ENCODE measurements around the gene BAD. TPM values are rescaled to one million over a fixed set of nuclear protein-coding genes. Genes with fewer than 3 reads are reported as not detected.

The BAD gene
- total RNA-seq, 1 experiment from 2014 or later: 23.3 TPM

DNA sequence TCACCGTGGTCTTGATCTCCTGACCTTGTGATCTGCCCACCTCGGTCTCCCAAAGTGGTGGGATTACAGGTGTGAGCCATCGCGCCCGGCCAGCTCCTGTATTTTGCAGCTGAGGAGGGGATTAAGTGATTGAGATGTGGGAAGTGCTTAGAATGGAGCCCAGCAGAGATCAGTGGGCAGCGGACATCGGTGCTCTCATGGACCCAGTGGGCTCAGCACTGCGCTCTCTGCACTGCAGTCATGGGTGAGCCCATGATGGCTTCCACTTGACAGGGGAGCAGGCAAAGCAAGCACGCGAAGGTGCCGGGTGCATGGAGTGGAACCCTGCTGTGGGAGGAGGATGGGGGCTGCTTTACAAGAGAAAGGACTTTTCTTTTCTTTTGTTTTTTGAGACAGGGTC lies 46.4 kb upstream of the BAD start:
- no peak overlapping the region for H2BK120ac ChIP-seq (ENCODE audit: low read depth, low read length, poor library complexity, severe bottlenecking)
- no peak for DNase-seq

More for the DNA sequence above, 46.4 kb upstream of the BAD start:
- Mint-ChIP-seq H3K27ac (peak overlapping the region in 2 of 3 experiments; percentile 61; a peak in 1 of 7 replicates), H3K27me3 (ENCODE audit: low read depth) (peaks cover 5% of the 10 kb centered on the region), H3K4me3 (peak overlapping the region in 1 of 2 experiments; percentile 60; a peak in 1 of 5 replicates), H3K4me1 (peaks cover 12 to 15% of the 10 kb centered on the region in 2 experiments), H3K36me3 (ENCODE audit: insufficient read depth in 1 of 3, low read depth in 3 of 3) (no peaks in the 10 kb centered on the region), H3K9me3 (no peaks in the 10 kb centered on the region)
- TF ChIP-seq, protein P1, sequence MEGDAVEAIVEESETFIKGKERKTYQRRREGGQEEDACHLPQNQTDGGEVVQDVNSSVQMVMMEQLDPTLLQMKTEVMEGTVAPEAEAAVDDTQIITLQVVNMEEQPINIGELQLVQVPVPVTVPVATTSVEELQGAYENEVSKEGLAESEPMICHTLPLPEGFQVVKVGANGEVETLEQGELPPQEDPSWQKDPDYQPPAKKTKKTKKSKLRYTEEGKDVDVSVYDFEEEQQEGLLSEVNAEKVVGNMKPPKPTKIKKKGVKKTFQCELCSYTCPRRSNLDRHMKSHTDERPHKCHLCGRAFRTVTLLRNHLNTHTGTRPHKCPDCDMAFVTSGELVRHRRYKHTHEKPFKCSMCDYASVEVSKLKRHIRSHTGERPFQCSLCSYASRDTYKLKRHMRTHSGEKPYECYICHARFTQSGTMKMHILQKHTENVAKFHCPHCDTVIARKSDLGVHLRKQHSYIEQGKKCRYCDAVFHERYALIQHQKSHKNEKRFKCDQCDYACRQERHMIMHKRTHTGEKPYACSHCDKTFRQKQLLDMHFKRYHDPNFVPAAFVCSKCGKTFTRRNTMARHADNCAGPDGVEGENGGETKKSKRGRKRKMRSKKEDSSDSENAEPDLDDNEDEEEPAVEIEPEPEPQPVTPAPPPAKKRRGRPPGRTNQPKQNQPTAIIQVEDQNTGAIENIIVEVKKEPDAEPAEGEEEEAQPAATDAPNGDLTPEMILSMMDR (conservative IDR thresholded peaks at IDR 0.05): no peak
- Histone ChIP-seq H2AFZ (ENCODE audit: low read length) (no peak overlapping the region), H3K23ac (ENCODE audit: insufficient read length, low read depth, low read length) (no peak overlapping the region), H3K14ac (ENCODE audit: insufficient read depth, low read length) (no peak overlapping the region), H3K4ac (ENCODE audit: low read depth, low read length) (no peak overlapping the region), H4K5ac (ENCODE audit: insufficient read length, low read depth, low read length) (no peak overlapping the region), H3K4me1 (ENCODE audit: insufficient read depth, low read length) (peaks cover 2% of the 10 kb centered on the region; the same call in 1 of the 2 replicates), H4K20me1 (ENCODE audit: control insufficient read depth, insufficient read depth, insufficient read length) (no peaks in the 10 kb centered on the region), H4K8ac (replicated peaks; ENCODE audit: insufficient read length, low read depth, low read length) (no peak overlapping the region), H3K79me1 (ENCODE audit: insufficient read depth, low read depth, low read length, poor library complexity, severe bottlenecking) (no peaks in the 10 kb centered on the region), H3K27ac (ENCODE audit: insufficient read length, low read depth, low read length) (no peak overlapping the region), H3K79me2 (ENCODE audit: insufficient read depth, low read length) (no peaks in the 10 kb centered on the region), H2BK12ac (ENCODE audit: insufficient read length, low read depth, low read length) (no peak overlapping the region), H3K9ac (ENCODE audit: extremely low read depth, insufficient read length, low read length) (no peak overlapping the region), H2BK5ac (ENCODE audit: insufficient read length, low read length) (no peak overlapping the region), H2BK15ac (ENCODE audit: low read depth, low read length) (no peak overlapping the region), H3K23me2 (ENCODE audit: insufficient read length, low read depth, low read length, poor library complexity, severe bottlenecking) (no peaks in the 10 kb centered on the region), H2AK5ac (ENCODE audit: insufficient read length, low read length) (no peak overlapping the region), H3K27me3 (ENCODE audit: insufficient read depth, low read length) (no peaks in the 10 kb centered on the region), H2BK20ac (ENCODE audit: low read depth, low read length, poor library complexity, severe bottlenecking) (no peak overlapping the region), H4K91ac (ENCODE audit: insufficient read length, low read depth, low read length) (no peak overlapping the region), H3K9me3 (ENCODE audit: control insufficient read depth, low read depth, low read length) (no peaks in the 10 kb centered on the region), H3K4me2 (ENCODE audit: insufficient read depth, insufficient read length, low read length) (no peak overlapping the region), H3K18ac (ENCODE audit: insufficient read length, low read depth, low read length) (no peak overlapping the region), H3K56ac (ENCODE audit: insufficient read length, low read depth, low read length) (no peak overlapping the region), H3T11ph (ENCODE audit: low read length) (no peak overlapping the region)
- WGBS (ENCODE audit: extremely low coverage, insufficient read length, low lambda C conversion rate): no CpG with 5 or more reads among the region's 11 CpGs
